Naive B cell (primary cell): Measurements from ENCODE around the gene TFDP1. TPM values are rescaled to one million over a fixed set of nuclear protein-coding genes. Genes with fewer than 3 reads are reported as not detected.

Source experiments
- ATAC-seq, 2 donors: fragments of 150-1000 bp; cut with Tn5 transposase; 2 replicates each; pipeline ENCODE4 v1.10.0; 2021; ENCODE audit warnings: low read depth in 2 of 2, mild to moderate bottlenecking in 2 of 2, moderate library complexity in 2 of 2
- DNase-seq: peaks from one replicate; pipeline ENCODE4 v3.0.0; 2022
- H3K27ac Mint-ChIP-seq, 6 donors: one replicate each; pipeline ENCODE4 v1.8.0; 2020 to 2022; ENCODE audit warnings: mild to moderate bottlenecking in 6 of 6, mixed read lengths in 6 of 6, moderate library complexity in 5 of 6, inconsistent platforms in 2 of 6
- H3K27me3 Mint-ChIP-seq, 3 donors: one replicate each; pipeline ENCODE4 v1.8.0; 2021 to 2022; ENCODE audit warnings: mixed read lengths in 3 of 3, mild to moderate bottlenecking in 1 of 3
- H3K36me3 Mint-ChIP-seq, 2 donors: one replicate each; pipeline ENCODE4 v1.8.0; 2020 to 2022; ENCODE audit warnings: mixed read lengths in 2 of 2, inconsistent platforms in 1 of 2, mild to moderate bottlenecking in 1 of 2
- H3K4me1 Mint-ChIP-seq, 3 donors: one replicate each; pipeline ENCODE4 v1.8.0; 2020 to 2022; ENCODE audit warnings: mixed read lengths in 3 of 3, inconsistent platforms in 1 of 3, mild to moderate bottlenecking in 1 of 3, moderate library complexity in 1 of 3
- H3K4me3 Mint-ChIP-seq, 8 donors: one replicate each; pipeline ENCODE4 v1.8.0; 2020 to 2022; ENCODE audit warnings: mild to moderate bottlenecking in 8 of 8, mixed read lengths in 8 of 8, moderate library complexity in 8 of 8, inconsistent platforms in 2 of 8
- H3K9me3 Mint-ChIP-seq, 7 donors: one replicate each; pipeline ENCODE4 v1.8.0; 2020 to 2022; ENCODE audit warnings: mixed read lengths in 7 of 7, mild to moderate bottlenecking in 5 of 7, inconsistent platforms in 2 of 7, moderate library complexity in 1 of 7
- polyA plus RNA-seq, 6 donors: library from polyadenylated mRNA; unstranded; fragments of 300-500 nt; fragmentation: Illumina TruSeq; gene quantifications; one replicate each; pipeline ENCODE4 v1.2.3, GENCODE V29; 2021; ENCODE audit warnings: low read depth in 6 of 6

TFDP1 gene
- polyA plus RNA-seq, 6 donors from 2014 or later, result 25.3 to 70.8 (median 42.4) TPM

DNA sequence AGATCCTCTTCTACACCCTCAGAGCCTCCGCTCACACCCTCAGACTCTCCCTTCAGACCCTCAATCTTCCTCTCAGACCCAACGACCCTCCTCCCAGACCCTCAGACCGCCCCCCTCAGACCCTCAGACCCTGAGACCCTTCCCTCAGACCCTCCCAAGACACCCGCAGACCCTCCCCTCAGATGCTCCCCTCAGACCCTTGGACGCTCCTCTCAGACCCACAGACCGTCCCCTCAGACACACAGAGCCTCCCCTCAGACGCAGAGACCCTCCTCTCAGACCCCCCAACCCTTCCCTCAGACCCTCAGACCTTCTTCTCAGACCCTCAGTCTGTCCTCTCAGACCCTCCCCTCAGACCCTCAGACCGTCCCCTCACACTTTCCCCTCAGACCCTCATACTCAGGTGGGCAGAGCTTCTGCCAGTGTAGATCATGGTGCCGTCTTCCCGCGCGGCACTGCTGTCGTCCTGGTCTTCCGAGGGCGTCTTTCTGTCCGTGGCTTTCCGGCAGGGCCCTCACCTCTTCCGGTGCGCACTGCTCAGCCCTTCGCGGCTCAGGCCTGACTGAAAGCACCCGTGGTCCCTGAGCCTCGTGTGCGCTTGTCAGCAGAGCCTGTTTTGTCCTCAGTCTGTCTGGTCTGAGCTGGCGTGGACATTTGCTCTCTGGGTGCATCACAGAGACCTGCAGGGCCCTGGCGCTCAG lies 18.9 kb upstream of the TFDP1 start:
- H3K4me3 Mint-ChIP-seq, result peak overlapping the region in 1 of 8 donors; percentile 52
- DNase-seq (no peak), ATAC-seq (no peak)
- H3K4me1 Mint-ChIP-seq, result peaks cover 0 to 6% (median 3%) of the 10 kb centered on the region in 3 donors
- no peaks in the 10 kb centered on the region for H3K36me3 Mint-ChIP-seq
- H3K27me3 Mint-ChIP-seq, result peaks cover 10 to 50% (median 39%) of the 10 kb centered on the region in 3 donors
- H3K27ac Mint-ChIP-seq, result no peak overlapping the region
- H3K9me3 Mint-ChIP-seq, result no peaks in the 10 kb centered on the region

DNA sequence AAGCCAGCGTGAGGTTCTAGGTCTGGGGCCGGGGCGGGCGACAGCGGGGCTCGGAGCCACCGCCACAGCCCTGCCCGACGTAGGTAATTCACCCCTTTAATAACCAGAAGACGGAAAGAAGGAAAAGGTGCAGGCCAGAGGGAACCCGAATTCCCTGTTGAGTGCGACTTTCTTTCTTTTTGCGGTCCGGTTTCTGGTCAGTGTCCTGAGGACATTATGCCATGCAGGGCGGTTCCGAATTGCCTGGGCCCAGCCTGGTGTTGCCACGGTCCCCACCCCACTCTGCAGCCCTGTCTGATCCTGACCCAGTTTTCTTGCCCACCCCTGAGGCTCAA lies 18.4 kb upstream of the TFDP1 start:
- no peak overlapping the region for H3K27ac Mint-ChIP-seq
- H3K4me1 Mint-ChIP-seq, result peaks cover 0 to 6% (median 3%) of the 10 kb centered on the region in 3 donors
- DNase-seq (no peak), ATAC-seq (no peak)
- H3K36me3 Mint-ChIP-seq, result no peaks in the 10 kb centered on the region
- H3K9me3 Mint-ChIP-seq, result no peaks in the 10 kb centered on the region
- H3K4me3 Mint-ChIP-seq, result no peak overlapping the region
- H3K27me3 Mint-ChIP-seq, result peaks cover 10 to 50% (median 39%) of the 10 kb centered on the region in 3 donors

DNA sequence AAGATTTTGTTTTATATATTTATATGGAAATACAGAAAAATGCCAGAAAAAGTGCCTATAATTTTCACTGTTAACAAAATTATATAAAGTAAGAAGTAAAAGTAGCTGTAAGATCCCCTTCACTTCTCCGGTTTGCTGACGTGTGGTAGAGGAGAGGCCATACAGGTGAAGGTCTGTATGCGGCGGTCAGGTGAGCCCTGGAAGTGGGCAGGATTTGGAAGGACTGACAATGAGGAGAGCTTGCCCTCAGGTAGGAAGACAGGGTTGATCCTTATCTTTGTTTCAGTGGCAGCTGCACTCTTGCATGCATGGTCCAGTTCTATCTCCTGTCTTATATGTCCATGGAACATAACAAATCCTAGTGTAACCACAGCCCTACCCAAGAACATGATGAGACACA lies 16.9 kb upstream of the TFDP1 start:
- no peaks in the 10 kb centered on the region for H3K36me3 Mint-ChIP-seq
- peaks cover 0 to under 1% (median under 1%) of the 10 kb centered on the region in 3 donors for H3K4me1 Mint-ChIP-seq
- peaks cover 12 to 50% (median 39%) of the 10 kb centered on the region in 3 donors for H3K27me3 Mint-ChIP-seq
- H3K4me3 Mint-ChIP-seq, result peak overlapping the region in 1 of 8 donors; percentile 65
- ATAC-seq, result no peak
- H3K27ac Mint-ChIP-seq, result peak overlapping the region in 1 of 6 donors; percentile 18
- DNase-seq, result no peak
- H3K9me3 Mint-ChIP-seq, result peaks cover 0 to 7% (median 0%) of the 10 kb centered on the region in 7 donors

DNA sequence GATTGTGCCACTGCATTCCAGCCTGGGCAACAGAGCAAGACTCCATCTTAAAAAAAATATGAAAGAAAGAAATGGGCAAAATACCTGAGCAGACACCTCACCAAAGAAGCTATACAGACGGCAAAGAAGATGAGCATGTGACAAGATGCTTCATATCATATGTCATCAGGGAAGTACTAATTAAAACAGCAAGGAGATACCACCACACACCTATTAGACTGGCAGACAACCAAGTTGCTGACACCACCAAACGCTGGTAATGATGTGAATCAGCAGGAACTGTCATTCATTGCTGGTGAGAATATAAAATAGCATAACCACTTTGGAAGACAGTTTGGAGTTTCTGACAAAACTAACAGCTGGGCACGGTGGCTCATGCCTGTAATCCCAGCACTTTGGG lies 11.5 kb upstream of the TFDP1 start:
- no peak for ATAC-seq
- Mint-ChIP-seq H3K36me3 (peaks cover 5 to 6% of the 10 kb centered on the region in 2 donors), H3K9me3 (peaks cover 10 to 27% (median 23%) of the 10 kb centered on the region in 7 donors), H3K27ac (peak overlapping the region in 1 of 6 donors; percentile 20), H3K27me3 (peaks cover 17 to 26% (median 18%) of the 10 kb centered on the region in 3 donors), H3K4me3 (no peak overlapping the region), H3K4me1 (no peaks in the 10 kb centered on the region)
- DNase-seq, result no peak

DNA sequence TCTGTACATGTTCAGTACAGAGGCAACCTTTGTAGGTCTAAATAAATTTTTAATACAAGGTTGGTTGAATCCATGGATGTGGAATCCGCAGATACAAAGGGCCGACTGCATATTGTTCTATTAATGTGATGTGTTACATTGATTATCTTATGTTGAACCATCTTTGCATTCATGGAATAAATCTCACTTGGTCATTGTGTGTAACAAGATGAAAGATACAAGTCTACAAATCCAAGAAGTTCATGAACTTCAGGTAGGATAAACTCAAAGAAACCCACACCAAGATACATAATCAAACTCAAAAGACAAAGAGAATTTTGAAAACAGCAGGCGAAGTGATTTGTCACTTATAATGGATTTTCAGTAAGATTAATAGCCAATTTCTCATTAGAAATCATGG lies 8.0 kb upstream of the TFDP1 start:
- Mint-ChIP-seq H3K9me3 (peaks cover 11 to 33% (median 25%) of the 10 kb centered on the region in 7 donors), H3K36me3 (peaks cover 5 to 6% of the 10 kb centered on the region in 2 donors), H3K4me1 (no peaks in the 10 kb centered on the region), H3K27me3 (peaks cover 10 to 25% (median 10%) of the 10 kb centered on the region in 3 donors), H3K27ac (no peak overlapping the region), H3K4me3 (no peak overlapping the region)
- DNase-seq (no peak), ATAC-seq (no peak)

DNA sequence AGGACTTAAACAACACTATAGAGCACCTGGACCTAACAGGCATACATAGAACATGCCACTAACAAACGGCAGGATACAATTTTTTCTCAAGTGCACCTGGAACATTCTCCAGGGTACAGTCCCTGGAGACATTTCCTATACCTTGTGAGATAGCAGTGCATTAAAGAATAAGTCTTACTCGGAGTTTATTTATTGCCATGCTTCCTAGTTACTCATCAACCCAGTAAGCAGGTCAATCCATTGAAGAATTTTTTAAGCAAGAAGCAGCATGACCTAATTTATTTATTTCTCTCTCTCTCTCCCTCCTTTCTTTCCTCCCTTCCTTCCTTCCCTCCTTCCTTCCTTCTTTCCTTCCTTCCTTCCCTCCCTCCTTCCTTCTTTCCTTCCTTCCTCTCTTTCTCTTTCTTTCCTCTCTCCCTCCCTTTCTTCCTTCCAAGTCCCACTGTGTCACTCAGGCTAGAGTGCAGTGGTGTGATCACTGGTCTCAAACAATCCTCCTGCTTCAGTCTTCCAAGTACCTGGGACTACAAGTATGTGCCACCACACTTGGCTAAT lies 6.6 kb upstream of the TFDP1 start:
- Mint-ChIP-seq H3K4me1 (no peaks in the 10 kb centered on the region), H3K4me3 (peak overlapping the region in 2 of 8 donors; percentile 9 to 25), H3K27ac (peak overlapping the region in 2 of 6 donors; percentile 17 to 77), H3K9me3 (peaks cover 11 to 29% (median 25%) of the 10 kb centered on the region in 7 donors), H3K36me3 (peaks cover 5 to 6% of the 10 kb centered on the region in 2 donors), H3K27me3 (peaks cover 6 to 25% (median 10%) of the 10 kb centered on the region in 3 donors)
- ATAC-seq, result no peak
- no peak for DNase-seq

DNA sequence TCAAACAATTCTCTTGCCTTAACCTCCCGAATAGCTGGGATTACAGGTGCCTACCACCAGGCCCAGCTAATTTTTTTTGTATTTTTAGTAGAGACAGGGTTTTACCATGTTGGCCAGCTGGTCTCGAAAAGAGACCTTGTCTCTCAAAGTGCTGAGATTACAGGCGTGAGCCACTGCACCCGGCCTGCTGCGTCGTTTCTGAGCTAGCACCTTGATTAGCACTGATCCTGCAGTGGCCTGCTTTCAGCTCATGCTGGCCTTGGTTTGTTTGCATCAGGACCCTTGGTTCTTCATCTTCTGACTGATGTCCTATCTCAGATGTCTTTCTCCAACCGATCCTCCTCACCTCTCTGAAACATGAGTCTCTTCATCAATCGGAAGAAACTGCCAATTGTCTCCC lies 4.9 kb upstream of the TFDP1 start:
- DNase-seq, result no peak
- peaks cover 0 to 25% (median 1%) of the 10 kb centered on the region in 3 donors for H3K27me3 Mint-ChIP-seq
- no peak for ATAC-seq

DNA sequence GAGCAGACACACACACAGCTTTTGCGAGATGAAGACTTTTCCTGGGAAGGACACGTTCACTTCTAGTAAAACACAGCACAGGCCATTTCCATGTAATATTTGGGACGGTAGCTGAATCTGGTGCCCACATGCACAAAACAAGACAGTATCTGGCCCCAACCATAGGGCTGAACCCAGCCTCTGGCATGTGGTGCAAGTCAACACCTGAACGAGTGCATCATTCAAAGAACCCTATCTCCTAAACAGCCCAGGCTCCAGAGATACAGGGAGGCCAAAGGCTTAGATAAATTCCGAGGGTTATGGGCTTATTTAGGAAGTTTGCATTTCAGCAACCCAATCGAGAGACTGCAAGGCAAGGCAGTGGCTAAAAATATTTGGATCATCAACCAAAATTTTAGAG lies 2.7 kb upstream of the TFDP1 start:
- peaks cover 5 to 15% (median 10%) of the 10 kb centered on the region in 7 donors for H3K9me3 Mint-ChIP-seq
- ATAC-seq (no peak), DNase-seq (no peak)
- peak overlapping the region in 5 of 8 donors; percentile 62 to 89 (median 76) for H3K4me3 Mint-ChIP-seq
- H3K27ac Mint-ChIP-seq, result no peak overlapping the region
- peaks cover under 1 to 5% of the 10 kb centered on the region in 2 donors for H3K36me3 Mint-ChIP-seq
- H3K4me1 Mint-ChIP-seq, result peaks cover 7 to 14% (median 12%) of the 10 kb centered on the region in 3 donors
- peaks cover 0 to 20% (median 0%) of the 10 kb centered on the region in 3 donors for H3K27me3 Mint-ChIP-seq

More for the DNA sequence above, 4.9 kb upstream of the TFDP1 start:
- peaks cover 5 to 6% of the 10 kb centered on the region in 2 donors for H3K36me3 Mint-ChIP-seq
- H3K27ac Mint-ChIP-seq, result no peak overlapping the region
- peaks cover 2 to 5% (median 5%) of the 10 kb centered on the region in 3 donors for H3K4me1 Mint-ChIP-seq
- peaks cover 9 to 22% (median 20%) of the 10 kb centered on the region in 7 donors for H3K9me3 Mint-ChIP-seq
- peak overlapping the region in 1 of 8 donors; percentile 41 for H3K4me3 Mint-ChIP-seq

DNA sequence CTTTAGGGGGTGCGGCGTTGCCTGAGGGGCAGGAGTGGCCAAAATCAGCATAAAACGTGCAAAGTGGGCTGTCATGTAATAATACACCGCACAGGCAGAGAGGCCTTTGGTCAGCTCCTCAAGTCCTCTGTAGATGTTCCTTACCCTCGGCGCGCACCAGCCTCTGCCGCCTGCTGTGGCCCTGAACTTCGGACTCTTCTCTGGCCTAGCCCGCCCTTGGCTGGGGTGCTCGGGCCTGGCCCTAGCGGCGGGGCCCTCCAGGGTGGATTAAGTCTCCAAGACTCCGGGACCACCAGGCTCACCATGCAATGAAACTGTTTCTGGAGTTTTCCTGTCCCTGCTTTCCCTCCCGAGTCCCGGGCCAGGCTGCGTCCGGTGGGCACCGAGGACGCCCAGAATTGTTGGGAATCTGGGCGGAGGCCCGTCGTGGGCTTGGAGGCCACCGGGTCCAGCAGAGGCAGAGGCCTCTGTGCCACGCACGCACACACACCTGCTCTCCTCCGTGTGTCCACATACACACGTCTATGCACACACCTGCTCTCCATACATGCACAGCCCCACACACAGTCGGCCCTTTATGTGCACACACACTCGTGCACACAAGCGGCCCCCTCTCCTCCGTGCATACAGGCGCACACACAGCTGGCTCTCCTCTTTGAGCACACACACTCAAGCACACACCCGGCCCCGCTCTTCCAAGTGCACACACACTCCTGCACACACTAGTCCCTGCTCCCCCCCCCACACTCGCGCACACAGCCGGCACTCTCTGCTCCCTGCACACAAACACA lies 1.5 kb upstream of the TFDP1 start:
- no peak for ATAC-seq
- H3K27me3 Mint-ChIP-seq, result peaks cover 0 to 10% (median 0%) of the 10 kb centered on the region in 3 donors
- H3K36me3 Mint-ChIP-seq, result no peaks in the 10 kb centered on the region
- peaks cover 0 to 6% (median 3%) of the 10 kb centered on the region in 7 donors for H3K9me3 Mint-ChIP-seq
- peaks cover 11 to 22% (median 14%) of the 10 kb centered on the region in 3 donors for H3K4me1 Mint-ChIP-seq
- peak overlapping the region; percentile 48 to 89 (median 71) for H3K4me3 Mint-ChIP-seq
- no peak overlapping the region for H3K27ac Mint-ChIP-seq
- no peak for DNase-seq

DNA sequence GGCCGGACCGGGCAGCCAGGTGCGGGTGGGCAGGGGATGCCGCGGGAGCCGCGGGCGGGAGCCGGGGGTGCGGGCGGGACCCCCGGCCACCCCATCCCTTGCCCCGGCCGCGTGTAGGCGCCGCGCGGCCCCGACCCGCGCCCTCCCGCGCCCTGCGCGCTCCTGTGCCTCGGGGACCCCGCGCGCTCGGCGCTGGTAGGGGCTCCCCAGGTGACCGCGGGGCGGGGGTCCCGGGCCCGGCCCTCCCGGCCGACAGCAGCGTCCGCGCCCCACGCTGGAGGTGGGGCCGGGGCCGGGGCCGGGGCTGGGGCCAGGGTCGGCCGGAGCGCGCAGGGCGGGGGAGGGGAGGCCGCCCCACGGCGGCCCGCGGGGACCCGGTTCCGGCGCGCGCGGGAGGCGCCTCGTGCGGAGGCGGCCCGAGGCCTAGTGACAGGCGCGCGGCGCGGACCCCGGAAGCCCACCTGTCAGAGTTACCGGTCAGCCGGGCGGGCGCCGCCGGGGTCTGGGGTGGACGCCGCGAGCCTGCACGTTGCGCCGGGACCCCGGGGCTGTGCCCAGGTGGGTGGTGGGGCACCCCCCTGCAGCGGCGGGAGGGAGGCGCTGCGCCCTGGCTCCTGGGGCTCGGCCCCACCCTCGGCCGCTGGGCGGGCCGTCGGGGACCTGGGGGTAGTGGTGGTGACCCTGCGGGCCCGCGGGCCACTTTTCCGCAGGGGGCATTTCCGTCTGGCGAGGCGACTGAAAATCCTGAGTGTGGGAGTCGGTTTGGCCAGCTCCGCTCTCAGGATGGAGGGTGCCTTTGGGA lies 518 bp downstream of the TFDP1 start:
- Mint-ChIP-seq H3K4me1 (peaks cover 19 to 31% (median 24%) of the 10 kb centered on the region in 3 donors), H3K36me3 (peaks cover 2 to 11% of the 10 kb centered on the region in 2 donors), H3K27me3 (peaks cover 0 to 2% (median 0%) of the 10 kb centered on the region in 3 donors), H3K9me3 (no peaks in the 10 kb centered on the region), H3K27ac (peak overlapping the region in 4 of 6 donors; percentile 27 to 94 (median 72)), H3K4me3 (peak overlapping the region; percentile 82 to 96 (median 88))
- ATAC-seq, result peak; percentile 34 to 50
- DNase-seq, result peak; percentile 15

DNA sequence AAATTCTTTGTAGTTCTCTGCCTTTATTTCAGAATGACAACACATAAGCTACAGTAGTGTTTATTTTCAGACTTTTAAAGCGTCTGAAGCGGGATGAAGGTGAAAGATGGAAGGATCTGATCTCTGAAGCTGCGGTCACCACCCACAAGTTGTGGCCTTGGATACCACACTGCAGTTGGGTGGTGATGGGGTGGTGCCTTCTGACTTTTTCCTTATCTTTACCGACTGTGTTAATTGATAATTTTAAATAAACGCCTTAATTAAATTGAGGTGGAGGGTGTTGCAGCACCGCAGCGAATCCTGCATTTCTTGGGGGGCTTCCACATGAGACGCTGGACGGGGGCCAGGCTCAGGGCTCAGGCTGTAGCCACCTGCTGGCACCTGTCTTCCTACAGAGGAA lies 1.3 kb downstream of the TFDP1 start:
- Mint-ChIP-seq H3K36me3 (peaks cover 5 to 11% of the 10 kb centered on the region in 2 donors), H3K27me3 (no peaks in the 10 kb centered on the region), H3K9me3 (no peaks in the 10 kb centered on the region), H3K27ac (peak overlapping the region in 5 of 6 donors; percentile 15 to 94 (median 67)), H3K4me3 (peak overlapping the region; percentile 82 to 96 (median 88)), H3K4me1 (peaks cover 19 to 31% (median 24%) of the 10 kb centered on the region in 3 donors)
- no peak for ATAC-seq
- DNase-seq, result no peak

DNA sequence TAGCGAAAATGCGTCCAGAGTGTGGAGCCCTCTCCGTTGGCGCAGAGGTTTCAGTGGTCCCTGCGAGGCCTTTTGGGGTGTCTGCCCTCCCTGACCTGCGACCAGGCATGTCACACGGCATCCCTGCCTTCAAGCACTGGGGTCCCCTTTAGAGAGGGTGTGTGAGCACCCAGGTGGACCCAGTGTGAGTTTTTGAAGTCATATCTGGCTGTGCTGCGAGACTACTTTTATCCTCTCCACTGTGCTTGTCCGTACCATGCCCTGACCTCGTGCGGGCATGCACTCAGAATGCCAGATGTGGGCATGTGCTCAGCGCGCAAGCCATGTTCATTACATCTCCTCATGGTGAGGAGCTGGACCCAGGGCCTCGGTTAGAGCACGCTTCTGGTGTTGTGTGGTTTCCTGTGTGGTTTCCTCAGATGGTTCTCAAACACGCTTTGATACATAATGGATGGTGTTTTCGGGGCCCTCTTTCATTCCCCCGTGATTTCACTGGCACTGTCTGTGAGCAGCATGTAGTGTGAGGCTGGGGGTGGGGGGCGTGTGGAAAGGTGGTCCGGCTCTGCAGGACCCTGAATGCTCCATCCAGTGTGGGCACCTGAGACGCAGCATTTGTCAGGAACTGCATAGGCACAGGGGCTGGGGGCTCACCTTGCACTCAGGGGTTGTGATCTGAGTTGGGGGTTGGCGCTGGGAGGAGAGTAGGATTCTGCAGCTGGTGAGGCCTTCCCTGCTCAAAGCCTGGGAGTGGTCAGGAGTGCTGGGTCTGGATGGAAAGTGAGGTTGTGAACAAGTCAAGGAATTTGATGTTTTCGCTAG lies 2.3 kb downstream of the TFDP1 start:
- peaks cover 11% of the 10 kb centered on the region in 2 donors for H3K36me3 Mint-ChIP-seq

More for the DNA sequence above, 2.3 kb downstream of the TFDP1 start:
- peak overlapping the region; percentile 35 to 96 (median 85) for H3K4me3 Mint-ChIP-seq
- H3K9me3 Mint-ChIP-seq, result no peaks in the 10 kb centered on the region
- no peak for DNase-seq
- ATAC-seq, result no peak
- peaks cover 25 to 31% (median 29%) of the 10 kb centered on the region in 3 donors for H3K4me1 Mint-ChIP-seq
- H3K27me3 Mint-ChIP-seq, result no peaks in the 10 kb centered on the region
- peak overlapping the region in 2 of 6 donors; percentile 27 to 65 for H3K27ac Mint-ChIP-seq
